ENCODE measurements around the gene DIAPH3.

Gene DIAPH3

DNA sequence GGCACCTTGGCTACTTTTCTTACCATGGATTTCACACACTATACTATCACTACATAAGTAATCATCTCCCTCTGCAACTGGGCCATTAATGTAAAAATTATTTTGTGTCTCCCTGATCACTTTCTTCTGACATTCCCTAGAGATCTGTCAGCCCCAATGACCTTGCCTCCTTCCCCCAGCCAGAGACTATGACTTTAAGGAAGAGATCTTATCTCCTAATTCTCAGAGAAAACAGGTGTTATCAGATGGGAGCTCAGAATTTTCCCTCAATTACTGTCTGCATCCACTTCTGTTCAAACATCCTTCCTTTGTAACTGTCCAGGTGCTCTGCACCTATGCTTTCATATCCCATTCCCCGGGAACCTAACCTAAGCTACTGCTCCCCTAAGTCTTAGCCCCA, 397.5 kb downstream of the DIAPH3 start:
- in situ Hi-C loops (cut with MboI; ENCODE audit: low pct_unique_long_range_greater_than_20kb, low sequenced_read_pairs) = no loop called here
- no peak for DNase-seq

DNA sequence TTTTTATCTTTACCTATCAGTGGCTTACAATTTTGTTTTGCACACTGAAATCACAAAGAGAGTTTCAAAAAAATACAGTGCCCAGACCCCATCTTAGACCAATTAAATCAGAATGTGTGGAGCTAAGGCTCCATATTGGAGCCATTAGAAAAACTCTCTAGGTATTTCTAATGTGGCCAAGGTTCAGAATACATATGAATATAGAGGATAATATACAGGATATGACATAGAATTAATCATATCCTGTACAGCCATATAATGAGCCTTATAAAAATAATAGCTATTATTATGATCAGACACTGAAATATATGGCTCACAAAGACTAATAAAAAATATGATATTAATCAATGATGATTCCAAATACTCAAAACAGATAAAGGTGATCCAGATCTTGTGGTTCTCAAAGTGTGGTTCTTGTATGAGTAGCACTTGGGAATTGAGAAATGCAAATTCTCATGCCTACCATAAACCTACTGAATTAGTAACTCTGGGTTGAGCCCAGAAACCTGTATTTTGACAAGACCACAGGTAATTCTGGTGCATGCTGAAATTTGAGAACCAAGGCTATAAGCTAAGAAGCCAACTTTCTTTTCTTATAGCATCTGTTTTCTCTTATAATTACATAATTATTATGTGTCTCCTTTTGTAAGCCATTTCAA, 408.0 kb downstream of the DIAPH3 start:
- no peak for DNase-seq
- in situ Hi-C loops (cut with MboI; ENCODE audit: low pct_unique_long_range_greater_than_20kb, low sequenced_read_pairs) = no loop called here

DNA sequence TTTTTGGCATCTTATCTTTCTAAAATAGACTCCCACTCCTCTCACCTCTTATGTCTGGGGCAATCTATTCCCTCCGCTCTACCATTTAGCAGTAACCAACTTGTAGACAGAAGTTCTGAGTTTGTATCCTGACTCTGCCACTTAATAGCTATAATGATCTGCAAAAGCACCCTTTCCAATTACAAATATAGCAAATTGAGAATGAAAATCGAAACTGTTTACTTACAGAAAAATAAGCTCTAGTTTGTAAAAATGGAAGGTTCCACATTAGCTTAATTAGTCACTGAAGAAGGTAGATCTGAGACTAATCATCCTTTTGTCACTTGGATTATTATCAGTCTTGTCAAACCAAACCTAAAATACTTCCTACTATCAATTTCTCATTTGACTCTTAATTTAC, 409.3 kb downstream of the DIAPH3 start:
- DNase-seq = no peak

GRCh38 chr13:59750860-59751259, 412.9 kb downstream of the DIAPH3 start:
- in situ Hi-C loops (cut with MboI; ENCODE audit: low pct_unique_long_range_greater_than_20kb, low sequenced_read_pairs) = no loop called here
- DNase-seq = no peak

More for the DNA sequence above, 409.3 kb downstream of the DIAPH3 start:
- in situ Hi-C loops (cut with MboI; ENCODE audit: low pct_unique_long_range_greater_than_20kb, low sequenced_read_pairs) = no loop called here

GRCh38 chr13:59748046-59748445, 415.7 kb downstream of the DIAPH3 start:
- DNase-seq = no peak
- in situ Hi-C loops (cut with MboI; ENCODE audit: low pct_unique_long_range_greater_than_20kb, low sequenced_read_pairs) = no loop called here

DNA sequence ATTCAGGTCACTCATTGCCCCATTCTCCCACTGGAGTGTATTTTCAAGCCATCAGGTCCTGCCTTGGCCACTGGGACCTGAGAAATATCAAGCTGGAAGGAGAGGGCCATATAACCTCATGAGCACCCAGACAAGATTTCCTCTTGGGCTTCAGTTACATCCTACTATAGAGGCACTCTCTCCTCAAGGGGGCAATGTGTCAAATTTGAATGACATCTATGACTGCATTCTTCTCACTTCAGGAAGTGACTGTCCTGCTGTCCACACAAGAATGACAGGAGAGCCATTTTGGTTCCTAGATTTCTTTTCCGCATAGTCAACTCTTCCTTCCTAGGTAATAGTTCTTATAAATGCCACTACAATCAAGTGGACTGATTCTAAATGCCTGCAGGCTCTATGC, 416.2 kb downstream of the DIAPH3 start:
- DNase-seq = no peak
- in situ Hi-C loops (cut with MboI; ENCODE audit: low pct_unique_long_range_greater_than_20kb, low sequenced_read_pairs) = no loop called here

- no peak for DNase-seq
- in situ Hi-C loops (cut with MboI; ENCODE audit: low pct_unique_long_range_greater_than_20kb, low sequenced_read_pairs) = no loop called here
Observed at GRCh38 chr13:59746291-59746962, 417.3 kb downstream of the DIAPH3 start.

- DNase-seq = no peak
- in situ Hi-C loops (cut with MboI; ENCODE audit: low pct_unique_long_range_greater_than_20kb, low sequenced_read_pairs) = no loop called here
Observed at GRCh38 chr13:59745392-59745788, 418.3 kb downstream of the DIAPH3 start.

DNA sequence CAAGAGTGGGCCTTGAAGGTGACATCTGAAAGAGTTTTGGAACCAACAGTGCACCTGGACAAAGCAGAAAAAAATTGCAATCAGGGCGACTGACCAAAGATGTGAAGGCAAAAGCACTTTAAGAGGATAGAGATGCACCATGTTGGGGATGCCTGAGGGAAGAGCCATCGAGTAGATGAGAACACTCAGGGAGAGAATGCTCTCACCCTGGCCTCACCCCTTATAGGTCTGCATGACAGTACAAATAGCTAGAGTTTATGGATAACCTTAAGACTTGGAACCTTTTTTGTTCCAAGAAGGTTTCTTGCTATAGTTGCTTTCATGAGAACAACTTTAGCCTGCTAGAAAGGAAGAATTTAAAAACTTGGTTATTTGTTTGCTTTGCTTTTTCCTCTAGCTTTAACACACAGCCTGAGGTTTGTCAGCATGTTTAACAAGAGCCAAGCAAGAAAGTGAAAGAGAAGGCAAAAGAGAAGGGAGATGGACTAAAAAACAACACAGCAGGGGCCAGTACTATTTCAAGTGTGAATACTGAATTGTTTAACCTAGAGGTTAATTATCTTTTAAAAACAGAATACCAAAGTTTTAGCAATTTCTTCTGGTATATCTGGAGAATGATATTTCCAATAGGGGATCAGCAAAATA, 418.9 kb downstream of the DIAPH3 start:
- no peak for DNase-seq
- in situ Hi-C loops (cut with MboI; ENCODE audit: low pct_unique_long_range_greater_than_20kb, low sequenced_read_pairs) = no loop called here

DNA sequence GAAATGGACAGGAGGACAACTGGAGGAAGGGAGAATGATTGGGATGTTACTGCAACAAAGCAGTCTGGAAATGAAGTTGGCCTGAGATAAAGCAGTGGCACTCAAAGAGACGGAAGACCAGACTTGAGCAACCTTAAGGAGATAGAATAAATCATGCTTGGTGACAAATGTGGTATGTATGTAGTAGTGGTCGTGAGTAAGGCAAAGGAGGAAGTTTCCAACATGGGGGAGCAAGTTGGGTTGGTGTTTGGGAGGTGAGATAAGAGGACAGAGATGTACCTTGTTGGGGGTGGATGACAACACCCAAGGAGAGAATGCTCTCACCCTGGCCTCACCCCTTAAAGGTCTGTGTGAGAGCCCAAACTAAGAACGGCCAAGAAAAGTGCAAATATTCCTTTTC, 420.5 kb downstream of the DIAPH3 start:
- in situ Hi-C loops (cut with MboI; ENCODE audit: low pct_unique_long_range_greater_than_20kb, low sequenced_read_pairs) = no loop called here

GRCh38 chr13:59742467-59742866, 421.3 kb downstream of the DIAPH3 start:
- no peak for DNase-seq
- in situ Hi-C loops (cut with MboI; ENCODE audit: low pct_unique_long_range_greater_than_20kb, low sequenced_read_pairs) = no loop called here

More for the DNA sequence above, 420.5 kb downstream of the DIAPH3 start:
- DNase-seq = peak; percentile 28

- in situ Hi-C loops (cut with MboI; ENCODE audit: low pct_unique_long_range_greater_than_20kb, low sequenced_read_pairs) = no loop called here
Observed at GRCh38 chr13:59738921-59739320, 424.8 kb downstream of the DIAPH3 start.

DNA sequence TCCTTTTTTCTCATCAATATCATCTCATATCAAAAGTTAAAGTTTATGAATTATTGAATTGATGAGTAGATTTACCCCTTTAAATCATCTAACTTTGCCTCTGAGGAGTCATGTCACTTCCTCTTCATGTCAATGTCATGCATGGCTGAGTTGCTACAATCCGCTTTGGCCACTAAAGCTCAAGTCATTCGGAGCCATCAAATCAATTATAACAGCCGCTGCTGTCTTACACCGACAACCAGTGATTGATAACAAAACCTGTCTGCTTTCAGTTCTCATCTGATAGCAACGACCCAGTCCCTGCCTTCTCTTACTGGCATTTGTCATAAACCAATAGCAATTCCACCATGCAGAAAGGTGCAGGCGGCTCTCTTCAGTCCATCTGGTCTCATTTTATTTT, 429.3 kb downstream of the DIAPH3 start:
- in situ Hi-C loops (cut with MboI; ENCODE audit: low pct_unique_long_range_greater_than_20kb, low sequenced_read_pairs) = no loop called here
- DNase-seq = peak; percentile 35

More at GRCh38 chr13:59738921-59739320, 424.8 kb downstream of the DIAPH3 start:
- DNase-seq = no peak

- in situ Hi-C loops (cut with MboI; ENCODE audit: low pct_unique_long_range_greater_than_20kb, low sequenced_read_pairs) = no loop called here
Observed at GRCh38 chr13:59733744-59734143, 430.0 kb downstream of the DIAPH3 start.

GRCh38 chr13:59730026-59730425, 433.7 kb downstream of the DIAPH3 start:
- in situ Hi-C loops (cut with MboI; ENCODE audit: low pct_unique_long_range_greater_than_20kb, low sequenced_read_pairs) = no loop called here
- no peak for DNase-seq

More at GRCh38 chr13:59733744-59734143, 430.0 kb downstream of the DIAPH3 start:
- DNase-seq = no peak

- in situ Hi-C loops (cut with MboI; ENCODE audit: low pct_unique_long_range_greater_than_20kb, low sequenced_read_pairs) = no loop called here
- DNase-seq = no peak
Observed at GRCh38 chr13:59728896-59729545, 434.7 kb downstream of the DIAPH3 start.

DNA sequence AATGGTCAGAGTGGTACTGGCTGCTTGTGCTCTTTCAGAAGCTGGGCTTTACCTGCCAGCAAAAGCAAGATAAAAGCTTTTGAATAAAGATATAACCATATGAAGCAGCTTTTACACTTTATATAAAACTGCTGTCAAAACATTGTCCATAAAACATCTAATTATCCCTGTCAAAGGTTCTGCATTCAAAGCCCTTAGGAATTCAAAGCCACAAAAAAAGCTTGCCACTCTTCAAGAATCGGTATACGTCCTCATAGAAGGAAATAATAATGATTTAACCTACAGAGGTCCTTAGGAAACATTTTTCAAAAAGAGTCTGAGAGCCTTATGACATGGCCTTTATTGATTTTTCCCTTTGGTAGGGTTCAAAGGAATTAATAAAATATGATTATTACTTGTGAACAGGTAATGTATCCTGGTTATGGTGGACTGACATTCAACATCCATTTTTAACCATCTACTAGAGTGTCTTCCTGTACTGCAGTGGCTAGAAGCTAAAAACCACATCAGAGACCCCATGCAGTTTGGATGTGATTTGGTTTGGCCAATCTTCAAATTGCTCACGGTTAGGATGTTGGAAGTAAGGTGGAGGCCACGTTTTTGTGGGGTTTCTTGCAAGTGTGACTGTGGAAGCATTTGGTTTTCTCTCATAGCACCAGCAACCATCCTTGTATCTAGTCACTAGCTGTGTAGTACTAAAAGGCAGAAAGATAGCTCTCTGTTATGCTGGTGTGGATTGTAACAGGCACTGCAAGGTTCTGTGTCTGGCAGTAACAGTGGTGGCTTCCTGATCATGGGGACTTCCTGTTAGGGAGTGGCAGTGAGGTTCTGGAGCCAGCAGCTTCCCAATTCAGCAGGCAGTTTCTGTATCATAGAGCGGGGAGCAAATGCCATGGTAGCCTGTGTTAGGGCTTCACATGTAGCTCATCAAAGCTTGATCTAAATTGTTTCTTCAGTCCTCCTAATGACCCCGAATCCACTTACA, 441.5 kb downstream of the DIAPH3 start:
- DNase-seq = peak; percentile 56
- in situ Hi-C loops (cut with MboI; ENCODE audit: low pct_unique_long_range_greater_than_20kb, low sequenced_read_pairs) = no loop called here

DNA sequence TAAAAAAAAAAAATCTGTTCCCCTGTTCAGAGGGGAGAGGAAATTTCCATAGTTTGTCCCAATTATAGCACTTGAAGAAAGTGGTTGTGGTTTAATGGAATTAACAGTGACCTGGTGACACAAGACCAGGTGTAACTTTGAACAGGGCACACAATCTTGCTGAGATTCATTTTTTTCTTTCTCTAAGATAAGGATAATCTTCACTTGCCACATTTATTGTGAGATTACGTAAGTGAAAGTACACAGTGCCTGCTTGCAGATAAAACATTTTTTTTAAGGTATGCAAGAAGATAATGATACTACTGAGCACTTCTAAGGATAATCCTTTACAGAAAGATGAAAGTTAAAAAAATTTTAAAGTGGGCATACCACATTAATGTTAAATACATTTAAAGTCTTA, 448.1 kb downstream of the DIAPH3 start:
- in situ Hi-C loops (cut with MboI; ENCODE audit: low pct_unique_long_range_greater_than_20kb, low sequenced_read_pairs) = no loop called here
- DNase-seq = no peak
